Glutamatergic neuron (in vitro differentiated cells): Measurements from ENCODE around the gene DNAJA4. TPM values are rescaled to one million over a fixed set of nuclear protein-coding genes. Genes with fewer than 3 reads are reported as not detected.
A peak's percentile ranks its signal among the peaks of the same experiment; 100 is the strongest.

ENCODE experiments used
- DNase-seq: peaks from one replicate; pipeline ENCODE4 v3.0.0; 2022
- H3K27ac Mint-ChIP-seq: one replicate; pipeline ENCODE4 v1.8.0; 2020; ENCODE audit warnings: mild to moderate bottlenecking, mixed read lengths, inconsistent platforms; ENCODE audit not compliant: unreplicated experiment
- H3K27me3 Mint-ChIP-seq: one replicate; pipeline ENCODE4 v1.8.0; 2020; ENCODE audit warnings: mild to moderate bottlenecking, moderate library complexity, mixed read lengths, inconsistent platforms; ENCODE audit not compliant: unreplicated experiment
- H3K36me3 Mint-ChIP-seq: one replicate; pipeline ENCODE4 v1.8.0; 2020; ENCODE audit warnings: mild to moderate bottlenecking, mixed read lengths, inconsistent platforms; ENCODE audit not compliant: unreplicated experiment
- H3K4me1 Mint-ChIP-seq: one replicate; pipeline ENCODE4 v1.8.0; 2020; ENCODE audit warnings: mild to moderate bottlenecking, low read depth, mixed read lengths, inconsistent platforms; ENCODE audit not compliant: unreplicated experiment
- H3K4me3 Mint-ChIP-seq: one replicate; pipeline ENCODE4 v1.8.0; 2020; ENCODE audit warnings: mild to moderate bottlenecking, mixed read lengths, inconsistent platforms; ENCODE audit not compliant: unreplicated experiment
- H3K9me3 Mint-ChIP-seq: one replicate; pipeline ENCODE4 v1.8.0; 2020; ENCODE audit warnings: mild to moderate bottlenecking, moderate library complexity, mixed read lengths, inconsistent platforms; ENCODE audit not compliant: unreplicated experiment
- total RNA-seq: library from RNA; stranded (reverse); fragmentation: NEBNext Ultra II Directional; extraction: Animal tissue kit (Norgen Biotek cat#: 25700); gene quantifications from one replicate; pipeline ENCODE4 v1.2.1, GENCODE V29; 2021; ENCODE audit not compliant: unreplicated experiment
- TF ChIP-seq, protein P1 (sequence below): fragments of 200-600 bp; sonication (generic); IDR thresholded peaks from one replicate; pipeline ENCODE4 v1.5.0; 2021; ENCODE audit not compliant: partially characterized antibody, unreplicated experiment

Gene DNAJA4
- total RNA-seq, 1 donor from 2014 or later = 2.4 TPM

DNA sequence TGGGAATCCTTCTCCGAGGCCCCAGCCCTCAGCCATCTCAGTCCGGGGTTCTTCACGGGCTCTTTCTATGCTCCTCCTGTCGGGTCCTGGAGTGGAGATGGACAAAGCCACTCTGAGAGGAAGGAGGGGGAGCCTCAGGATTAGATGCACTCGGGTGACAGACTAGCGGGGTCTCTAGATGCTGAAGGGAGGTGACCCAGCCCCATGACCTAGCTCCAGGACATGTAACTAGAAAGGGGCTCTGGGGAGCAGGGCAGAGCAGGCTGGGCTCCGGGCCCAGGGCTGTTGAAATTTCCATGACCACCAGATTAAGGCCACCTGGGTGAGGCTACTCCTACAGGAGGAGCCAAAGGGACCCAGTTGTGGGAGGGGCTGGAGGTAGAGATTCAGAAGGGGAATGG lies 49.8 kb downstream of the DNAJA4 start:
- TF ChIP-seq, protein P1, sequence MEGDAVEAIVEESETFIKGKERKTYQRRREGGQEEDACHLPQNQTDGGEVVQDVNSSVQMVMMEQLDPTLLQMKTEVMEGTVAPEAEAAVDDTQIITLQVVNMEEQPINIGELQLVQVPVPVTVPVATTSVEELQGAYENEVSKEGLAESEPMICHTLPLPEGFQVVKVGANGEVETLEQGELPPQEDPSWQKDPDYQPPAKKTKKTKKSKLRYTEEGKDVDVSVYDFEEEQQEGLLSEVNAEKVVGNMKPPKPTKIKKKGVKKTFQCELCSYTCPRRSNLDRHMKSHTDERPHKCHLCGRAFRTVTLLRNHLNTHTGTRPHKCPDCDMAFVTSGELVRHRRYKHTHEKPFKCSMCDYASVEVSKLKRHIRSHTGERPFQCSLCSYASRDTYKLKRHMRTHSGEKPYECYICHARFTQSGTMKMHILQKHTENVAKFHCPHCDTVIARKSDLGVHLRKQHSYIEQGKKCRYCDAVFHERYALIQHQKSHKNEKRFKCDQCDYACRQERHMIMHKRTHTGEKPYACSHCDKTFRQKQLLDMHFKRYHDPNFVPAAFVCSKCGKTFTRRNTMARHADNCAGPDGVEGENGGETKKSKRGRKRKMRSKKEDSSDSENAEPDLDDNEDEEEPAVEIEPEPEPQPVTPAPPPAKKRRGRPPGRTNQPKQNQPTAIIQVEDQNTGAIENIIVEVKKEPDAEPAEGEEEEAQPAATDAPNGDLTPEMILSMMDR = no peak
- Mint-ChIP-seq H3K4me1 (peaks cover 20% of the 10 kb centered on the region), H3K9me3 (peaks cover 7% of the 10 kb centered on the region), H3K4me3 (no peak overlapping the region), H3K27ac (no peak overlapping the region), H3K36me3 (no peaks in the 10 kb centered on the region), H3K27me3 (peaks cover 6% of the 10 kb centered on the region)
- DNase-seq = no peak

DNA sequence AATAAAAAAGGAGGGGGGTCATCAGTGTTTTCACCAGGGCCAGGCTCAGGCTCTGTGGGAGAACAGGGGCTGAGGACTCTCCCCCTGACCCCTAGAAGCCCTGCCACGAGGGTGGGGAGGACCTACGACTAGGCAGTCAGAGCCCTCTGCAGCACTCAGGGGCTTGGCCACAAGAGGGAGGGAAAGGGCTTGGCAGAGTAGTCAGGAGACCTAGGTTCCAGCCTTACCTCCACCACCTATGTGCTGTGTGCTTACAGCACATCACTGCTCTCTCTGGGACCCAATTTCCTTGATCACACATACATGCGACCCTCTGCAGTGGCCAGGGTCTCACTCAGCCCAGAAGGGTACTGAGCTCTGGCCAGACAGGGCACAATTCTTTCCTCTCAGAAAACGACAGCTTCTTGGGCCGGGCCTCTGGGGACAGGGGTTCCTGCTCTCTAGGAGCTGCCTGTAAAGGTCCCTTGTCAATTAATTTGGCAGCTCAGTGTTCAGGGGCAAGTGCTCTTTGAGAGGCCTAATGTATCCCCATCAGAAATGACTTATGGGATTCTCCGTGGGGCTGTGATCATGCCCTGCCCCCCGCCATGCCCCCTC lies 51.4 kb downstream of the DNAJA4 start:
- no peak for DNase-seq
- Mint-ChIP-seq H3K4me1 (peaks cover 23% of the 10 kb centered on the region), H3K9me3 (peaks cover 6% of the 10 kb centered on the region), H3K36me3 (no peaks in the 10 kb centered on the region), H3K4me3 (peak overlapping the region; percentile 56), H3K27ac (peak overlapping the region; percentile 99), H3K27me3 (peaks cover 7% of the 10 kb centered on the region)
- TF ChIP-seq, protein P1 = no peak

DNA sequence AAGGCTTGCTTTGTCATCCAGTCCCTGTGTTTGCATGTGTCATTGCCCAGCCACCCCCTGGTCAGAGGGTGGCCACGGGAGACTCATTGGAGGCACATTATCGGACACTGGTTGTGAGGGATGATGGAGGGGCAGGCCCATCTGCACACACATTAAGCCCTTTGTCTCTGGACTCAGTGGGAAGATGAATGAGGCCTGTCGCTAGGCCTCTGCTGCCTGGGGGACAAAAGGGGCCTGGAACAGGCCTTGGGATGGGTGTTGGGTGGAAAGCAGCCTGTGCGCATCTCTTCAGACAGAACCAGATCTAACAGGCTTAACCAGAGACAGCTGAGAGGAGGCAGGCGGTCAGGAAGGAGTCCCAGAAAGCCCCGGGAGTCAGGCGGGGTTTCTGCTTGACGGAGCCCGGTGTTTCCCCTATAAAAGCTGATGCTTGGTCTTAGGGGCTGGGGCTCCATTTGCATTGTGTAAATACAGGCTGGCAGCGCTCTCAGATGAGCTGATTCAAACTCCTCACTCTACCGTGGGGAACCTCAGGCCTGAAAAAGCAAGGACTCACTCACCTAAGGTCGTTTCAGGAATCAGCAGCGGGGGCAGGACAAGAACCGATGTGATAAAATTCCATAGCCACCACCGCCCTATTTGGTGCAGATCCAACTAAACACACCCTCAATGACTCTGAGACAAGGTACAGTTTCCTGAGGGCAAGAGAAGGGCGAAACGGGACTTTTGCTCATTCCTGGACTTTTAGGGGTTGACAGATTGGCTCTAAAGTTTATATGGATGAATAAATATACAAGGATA lies 52.1 kb downstream of the DNAJA4 start:
- DNase-seq = peak; percentile 54
- peaks cover 6% of the 10 kb centered on the region for H3K9me3 Mint-ChIP-seq
- H3K27me3 Mint-ChIP-seq = peaks cover 7% of the 10 kb centered on the region
- H3K4me3 Mint-ChIP-seq = peak overlapping the region; percentile 56
- no peaks in the 10 kb centered on the region for H3K36me3 Mint-ChIP-seq
- H3K4me1 Mint-ChIP-seq = peaks cover 23% of the 10 kb centered on the region
- TF ChIP-seq, protein P1 = no peak
- peak overlapping the region; percentile 99 for H3K27ac Mint-ChIP-seq

DNA sequence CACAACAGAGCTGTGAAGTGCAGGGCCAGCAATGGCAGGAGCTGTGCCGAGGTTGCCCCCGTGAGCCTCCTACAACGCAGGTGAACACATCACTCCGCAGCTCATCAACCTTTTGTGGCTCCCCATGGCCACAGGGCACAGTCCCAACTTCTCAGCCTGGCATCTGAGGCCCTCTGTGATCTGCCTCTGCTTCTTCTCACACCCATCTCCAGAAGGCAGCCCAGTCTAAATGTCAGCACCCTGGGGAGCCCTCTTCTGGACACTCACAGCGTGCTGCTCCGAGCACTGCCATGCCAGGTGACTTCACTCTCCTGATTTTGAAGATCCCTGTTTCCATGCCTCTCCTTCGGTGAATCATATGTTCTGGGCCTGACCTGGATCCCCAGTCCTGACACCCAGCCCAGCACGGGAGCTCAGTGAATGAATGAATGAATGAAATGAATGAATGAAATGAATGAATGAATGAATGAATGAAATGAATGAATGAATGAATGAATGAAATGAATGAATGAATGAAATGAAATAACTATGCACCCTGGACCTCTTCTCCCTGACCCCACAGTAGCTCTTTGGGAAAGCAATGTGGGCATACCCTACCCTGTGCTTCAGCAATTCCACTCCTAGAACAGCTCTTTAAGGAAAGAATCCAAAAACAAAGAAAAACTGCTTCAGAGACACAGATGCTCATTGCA lies 52.9 kb downstream of the DNAJA4 start:
- no peaks in the 10 kb centered on the region for H3K36me3 Mint-ChIP-seq
- peaks cover 7% of the 10 kb centered on the region for H3K27me3 Mint-ChIP-seq
- H3K9me3 Mint-ChIP-seq = peaks cover 6% of the 10 kb centered on the region
- TF ChIP-seq, protein P1 = no peak
- peak overlapping the region; percentile 22 for H3K4me3 Mint-ChIP-seq
- no peak for DNase-seq
- H3K4me1 Mint-ChIP-seq = peaks cover 29% of the 10 kb centered on the region
- H3K27ac Mint-ChIP-seq = peak overlapping the region; percentile 99

DNA sequence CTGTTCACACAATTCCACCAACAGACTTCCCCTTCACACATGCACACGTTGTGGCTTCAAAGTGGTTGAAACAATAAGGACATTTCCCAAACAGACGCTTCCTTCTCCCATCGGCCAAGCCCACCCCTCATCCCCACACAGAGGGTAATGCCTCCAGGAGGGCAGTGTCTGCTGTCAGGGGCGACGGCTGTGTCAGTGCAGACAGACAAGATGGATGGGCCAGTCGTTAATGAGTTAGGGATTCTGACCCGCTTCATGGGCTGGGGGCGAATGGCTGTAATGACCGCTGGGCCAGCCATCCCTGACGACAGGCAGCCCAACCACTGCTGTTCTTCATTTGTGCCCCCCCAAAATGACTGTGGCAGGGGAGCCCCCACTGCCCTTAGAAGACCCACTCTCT lies 55.2 kb downstream of the DNAJA4 start:
- Mint-ChIP-seq H3K9me3 (peaks cover 4% of the 10 kb centered on the region), H3K36me3 (no peaks in the 10 kb centered on the region), H3K27ac (peak overlapping the region; percentile 33), H3K4me3 (no peak overlapping the region), H3K4me1 (peaks cover 41% of the 10 kb centered on the region), H3K27me3 (peaks cover 6% of the 10 kb centered on the region)
- TF ChIP-seq, protein P1 = no peak
- DNase-seq = no peak
